Activated CD8-positive, alpha-beta memory T cell treated with anti-CD3 and anti-CD28 coated beads, Interleukin-2, amount 50 U/mL, for 24 hours (primary cell): Measurements from ENCODE around the gene NLK.
"Not testable (repeated sequence)": the region's sequence is repeated elsewhere in the genome, so short reads cannot be mapped to it uniquely, and the experiment has no call there.

Source experiments
- DNase-seq: peaks from one replicate; pipeline ENCODE4 v3.0.0-alpha.2; 2020; ENCODE audit errors: extremely low read depth

NLK gene

GRCh38 chr17:28230607-28231006, 188.1 kb downstream of the NLK start:
- not testable (repeated sequence) for DNase-seq

- not testable (repeated sequence) for DNase-seq
Observed at GRCh38 chr17:28231624-28232023, 189.1 kb downstream of the NLK start.

GRCh38 chr17:28232966-28233870, 190.7 kb downstream of the NLK start:
- not testable (repeated sequence) for DNase-seq

- not testable (repeated sequence) for DNase-seq
Observed at GRCh38 chr17:28233872-28234856, 191.7 kb downstream of the NLK start.

GRCh38 chr17:28235066-28235700, 192.7 kb downstream of the NLK start:
- DNase-seq, result not testable (repeated sequence)

GRCh38 chr17:28236033-28236653, 193.7 kb downstream of the NLK start:
- DNase-seq, result not testable (repeated sequence)

GRCh38 chr17:28238547-28239270, 196.2 kb downstream of the NLK start:
- DNase-seq, result not testable (repeated sequence)

- DNase-seq, result no peak
Observed at GRCh38 chr17:28239271-28239624, 196.8 kb downstream of the NLK start.

- DNase-seq, result no peak
Observed at GRCh38 chr17:28240688-28241340, 198.3 kb downstream of the NLK start.

GRCh38 chr17:28242791-28243190, 200.3 kb downstream of the NLK start:
- DNase-seq, result no peak

- not testable (repeated sequence) for DNase-seq
Observed at GRCh38 chr17:28243268-28243667, 200.8 kb downstream of the NLK start.

GRCh38 chr17:28244446-28244845, 202.0 kb downstream of the NLK start:
- no peak for DNase-seq
